ENCODE results near the gene EOMES.

GRCh38 chr3:27685474-27685873 is 36.6 kb downstream of the EOMES start:
- no peak for TF ChIP-seq CTCF (IDR thresholded peaks at IDR 0.05; ENCODE audit: borderline replicate concordance, extremely low read depth, low read length, poor library complexity, severe bottlenecking)
- TF ChIP-seq EZH2 (IDR thresholded peaks at IDR 0.05; ENCODE audit: borderline replicate concordance, low read depth, low read length, severe bottlenecking), result no peak

Measured in DND-41 (cell line).